Measurements from ENCODE around the gene ZNF710. TPM values are rescaled to one million over a fixed set of nuclear protein-coding genes. Genes with fewer than 3 reads are reported as not detected.

The ZNF710 gene
- total RNA-seq, 2 experiments from 2014 or later, result 14.1 to 16.6 TPM

- Mint-ChIP-seq H3K36me3 (no peaks in the 10 kb centered on the region), H3K27ac (no peak overlapping the region), H3K9me3 (ENCODE audit: low read depth) (no peaks in the 10 kb centered on the region), H3K4me1 (peaks cover 13% of the 10 kb centered on the region), H3K27me3 (no peaks in the 10 kb centered on the region), H3K4me3 (no peak overlapping the region)
- ATAC-seq, result no peak
- CTCF ChIA-PET, result interaction anchor here (1.0 to 1.6 kb wide), 2 partner anchors 17 to 24 kb away, joined by 3 to 4 read pairs; no protein-coding TSS in a partner anchor
- no peak for DNase-seq
These were observed 53.5 kb downstream of the ZNF710 start for GRCh38 chr15:90054618-90055097.

GRCh38 chr15:90055182-90055581, 54.1 kb downstream of the ZNF710 start:
- H3K36me3 Mint-ChIP-seq, result no peaks in the 10 kb centered on the region
- no peak overlapping the region for H3K27ac Mint-ChIP-seq
- peaks cover 18% of the 10 kb centered on the region for H3K4me1 Mint-ChIP-seq
- no peaks in the 10 kb centered on the region for H3K9me3 Mint-ChIP-seq (ENCODE audit: low read depth)
- CTCF ChIA-PET, result interaction anchor here (1.0 to 1.6 kb wide), 2 partner anchors 16 to 24 kb away, joined by 3 to 4 read pairs; no protein-coding TSS in a partner anchor
- no peak for ATAC-seq
- H3K4me3 Mint-ChIP-seq, result no peak overlapping the region
- H3K27me3 Mint-ChIP-seq, result no peaks in the 10 kb centered on the region
- DNase-seq, result no peak

- Mint-ChIP-seq H3K27me3 (no peaks in the 10 kb centered on the region), H3K36me3 (no peaks in the 10 kb centered on the region), H3K4me3 (no peak overlapping the region), H3K4me1 (peaks cover 24% of the 10 kb centered on the region), H3K9me3 (ENCODE audit: low read depth) (no peaks in the 10 kb centered on the region), H3K27ac (no peak overlapping the region)
- CTCF ChIA-PET, result interaction anchor here (0.7 kb wide), 1 partner anchor 15 kb away, joined by 4 read pairs; no protein-coding TSS in a partner anchor
- DNase-seq (no peak), ATAC-seq (no peak)
These were observed 55.4 kb downstream of the ZNF710 start for GRCh38 chr15:90056529-90056928.

- CTCF ChIA-PET, result no interaction called here
- Mint-ChIP-seq H3K4me1 (peaks cover 28% of the 10 kb centered on the region), H3K4me3 (no peak overlapping the region), H3K9me3 (ENCODE audit: low read depth) (no peaks in the 10 kb centered on the region), H3K27me3 (no peaks in the 10 kb centered on the region), H3K36me3 (no peaks in the 10 kb centered on the region), H3K27ac (no peak overlapping the region)
- DNase-seq (no peak), ATAC-seq (no peak)
These were observed 57.2 kb downstream of the ZNF710 start for GRCh38 chr15:90058308-90058707.

GRCh38 chr15:90058775-90059174, 57.7 kb downstream of the ZNF710 start:
- Mint-ChIP-seq H3K4me3 (no peak overlapping the region), H3K4me1 (peaks cover 28% of the 10 kb centered on the region), H3K36me3 (no peaks in the 10 kb centered on the region), H3K27me3 (no peaks in the 10 kb centered on the region), H3K9me3 (ENCODE audit: low read depth) (no peaks in the 10 kb centered on the region), H3K27ac (peak overlapping the region; percentile 85)
- CTCF ChIA-PET, result interaction anchor here (1.1 to 1.4 kb wide), 2 partner anchors 13 to 160 kb away, joined by 3 to 5 read pairs; no protein-coding TSS in a partner anchor
- no peak for DNase-seq
- ATAC-seq, result no peak

- CTCF ChIA-PET, result interaction anchor here (0.8 to 1.4 kb wide), 3 partner anchors 12 to 161 kb away, joined by 3 to 5 read pairs (median 3); no protein-coding TSS in a partner anchor
- Mint-ChIP-seq H3K27ac (peak overlapping the region; percentile 85), H3K9me3 (ENCODE audit: low read depth) (no peaks in the 10 kb centered on the region), H3K36me3 (no peaks in the 10 kb centered on the region), H3K27me3 (no peaks in the 10 kb centered on the region), H3K4me3 (peak overlapping the region; percentile 35), H3K4me1 (peaks cover 30% of the 10 kb centered on the region)
- peak; percentile 92 for ATAC-seq
- DNase-seq, result peak; percentile 84
These were observed 58.3 kb downstream of the ZNF710 start for GRCh38 chr15:90059208-90059985.

GRCh38 chr15:90060797-90061196, 59.7 kb downstream of the ZNF710 start:
- Mint-ChIP-seq H3K9me3 (ENCODE audit: low read depth) (no peaks in the 10 kb centered on the region), H3K36me3 (no peaks in the 10 kb centered on the region), H3K27me3 (no peaks in the 10 kb centered on the region), H3K4me1 (peaks cover 28% of the 10 kb centered on the region), H3K27ac (no peak overlapping the region), H3K4me3 (no peak overlapping the region)
- ATAC-seq (no peak), DNase-seq (no peak)
- CTCF ChIA-PET, result interaction anchor here (1.0 to 2.0 kb wide), 2 partner anchors 11 to 300 kb away, joined by 3 to 5 read pairs; no protein-coding TSS in a partner anchor

- CTCF ChIA-PET, result interaction anchor here (2.0 kb wide), 1 partner anchor 301 kb away, joined by 5 read pairs; no protein-coding TSS in a partner anchor
- no peaks in the 10 kb centered on the region for H3K36me3 Mint-ChIP-seq
- H3K27ac Mint-ChIP-seq, result peak overlapping the region; percentile 10
- ATAC-seq (no peak), DNase-seq (peak; percentile 49)
- H3K27me3 Mint-ChIP-seq, result no peaks in the 10 kb centered on the region
- H3K4me1 Mint-ChIP-seq, result peaks cover 28% of the 10 kb centered on the region
- no peak overlapping the region for H3K4me3 Mint-ChIP-seq
- H3K9me3 Mint-ChIP-seq (ENCODE audit: low read depth), result no peaks in the 10 kb centered on the region
These were observed 60.9 kb downstream of the ZNF710 start for GRCh38 chr15:90062023-90062442.

GRCh38 chr15:90062462-90062932, 61.4 kb downstream of the ZNF710 start:
- H3K4me3 Mint-ChIP-seq, result no peak overlapping the region
- H3K36me3 Mint-ChIP-seq, result no peaks in the 10 kb centered on the region
- ATAC-seq (no peak), DNase-seq (no peak)
- no peaks in the 10 kb centered on the region for H3K9me3 Mint-ChIP-seq (ENCODE audit: low read depth)
- no peaks in the 10 kb centered on the region for H3K27me3 Mint-ChIP-seq
- H3K4me1 Mint-ChIP-seq, result peaks cover 28% of the 10 kb centered on the region
- peak overlapping the region; percentile 10 for H3K27ac Mint-ChIP-seq
- CTCF ChIA-PET, result no interaction called here

GRCh38 chr15:90062973-90063769, 62.0 kb downstream of the ZNF710 start:
- Mint-ChIP-seq H3K4me3 (no peak overlapping the region), H3K27me3 (no peaks in the 10 kb centered on the region), H3K27ac (no peak overlapping the region), H3K4me1 (peaks cover 28% of the 10 kb centered on the region), H3K36me3 (peaks cover under 1% of the 10 kb centered on the region), H3K9me3 (ENCODE audit: low read depth) (no peaks in the 10 kb centered on the region)
- ATAC-seq (no peak), DNase-seq (no peak)
- CTCF ChIA-PET, result no interaction called here

GRCh38 chr15:90063770-90064247, 62.7 kb downstream of the ZNF710 start:
- DNase-seq (no peak), ATAC-seq (no peak)
- H3K27ac Mint-ChIP-seq, result no peak overlapping the region
- H3K27me3 Mint-ChIP-seq, result no peaks in the 10 kb centered on the region
- H3K4me1 Mint-ChIP-seq, result peaks cover 25% of the 10 kb centered on the region
- peaks cover 3% of the 10 kb centered on the region for H3K36me3 Mint-ChIP-seq
- no peaks in the 10 kb centered on the region for H3K9me3 Mint-ChIP-seq (ENCODE audit: low read depth)
- CTCF ChIA-PET, result no interaction called here
- H3K4me3 Mint-ChIP-seq, result no peak overlapping the region

GRCh38 chr15:90064911-90065681, 64.0 kb downstream of the ZNF710 start:
- H3K4me1 Mint-ChIP-seq, result peaks cover 12% of the 10 kb centered on the region
- no peak for DNase-seq
- H3K4me3 Mint-ChIP-seq, result no peak overlapping the region
- no peaks in the 10 kb centered on the region for H3K9me3 Mint-ChIP-seq (ENCODE audit: low read depth)
- peaks cover 3% of the 10 kb centered on the region for H3K36me3 Mint-ChIP-seq
- CTCF ChIA-PET, result no interaction called here
- ATAC-seq, result no peak
- H3K27ac Mint-ChIP-seq, result no peak overlapping the region
- no peaks in the 10 kb centered on the region for H3K27me3 Mint-ChIP-seq

GRCh38 chr15:90065682-90066049, 64.5 kb downstream of the ZNF710 start:
- peaks cover 3% of the 10 kb centered on the region for H3K36me3 Mint-ChIP-seq
- H3K27me3 Mint-ChIP-seq, result no peaks in the 10 kb centered on the region
- H3K9me3 Mint-ChIP-seq (ENCODE audit: low read depth), result no peaks in the 10 kb centered on the region
- DNase-seq (no peak), ATAC-seq (no peak)
- H3K4me3 Mint-ChIP-seq, result no peak overlapping the region
- H3K4me1 Mint-ChIP-seq, result peaks cover 10% of the 10 kb centered on the region
- no peak overlapping the region for H3K27ac Mint-ChIP-seq
- CTCF ChIA-PET, result no interaction called here

Measured in activated CD8-positive, alpha-beta memory T cell treated with anti-CD3 and anti-CD28 coated beads, Interleukin-2, amount 10 ng/mL, durations not matched to agents 7 days and 5 days (primary cell).